RPMI8226 (cell line): ENCODE data around the gene ASMTL.
"Not testable (repeated sequence)": the region's sequence is repeated elsewhere in the genome, so short reads cannot be mapped to it uniquely, and the experiment has no call there.

Source experiments
- DNase-seq: peaks from one replicate; pipeline ENCODE4 v3.0.0-alpha.2; 2015

ASMTL gene

DNA sequence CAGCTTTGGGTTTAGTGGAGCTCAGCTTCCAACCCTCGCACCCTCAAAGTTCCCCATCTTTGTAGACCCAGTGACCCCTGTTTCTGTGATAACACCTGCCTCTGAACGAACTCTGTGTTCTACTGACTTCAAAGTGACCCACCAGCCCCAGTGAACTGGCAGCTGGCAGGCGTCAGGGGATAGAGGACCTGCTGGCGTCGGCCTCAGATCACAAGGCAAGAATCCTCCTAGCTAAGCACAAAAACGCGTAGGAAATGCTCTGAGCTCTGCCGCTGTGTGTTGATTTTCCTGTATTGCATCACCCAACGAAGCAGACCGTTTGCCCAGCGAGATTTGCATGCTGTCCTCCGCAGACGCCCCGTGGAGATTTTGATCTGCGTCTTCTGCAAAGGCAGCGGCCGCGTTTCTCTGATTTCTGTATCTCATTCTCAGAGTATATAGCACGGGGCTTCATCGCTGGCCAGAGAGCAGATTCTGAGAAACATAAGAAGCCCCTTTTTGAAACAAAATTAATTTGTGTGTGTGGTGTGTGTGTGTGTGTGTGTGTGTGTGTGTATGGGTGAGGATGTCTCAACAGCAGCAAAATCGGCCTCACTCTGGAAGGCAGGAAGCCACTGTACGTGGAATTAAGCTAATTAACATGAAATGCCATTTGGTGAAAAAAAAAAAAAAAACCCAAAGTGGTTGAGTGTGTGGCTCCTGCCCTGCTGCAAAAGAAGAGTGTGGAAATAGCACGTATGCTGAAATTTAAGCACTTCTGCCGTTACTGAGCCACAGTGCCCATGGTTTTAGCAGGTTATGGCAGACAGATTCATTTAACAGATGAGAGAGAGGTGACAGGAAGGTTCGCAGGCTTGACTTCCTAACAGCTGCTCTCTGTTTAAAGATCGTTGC, 29.2 kb upstream of the ASMTL start:
- peak; percentile 96 for DNase-seq

GRCh38 chrX:1480082-1480785, 27.5 kb upstream of the ASMTL start:
- no peak for DNase-seq

GRCh38 chrX:1477801-1478458, 25.2 kb upstream of the ASMTL start:
- DNase-seq, result no peak

DNA sequence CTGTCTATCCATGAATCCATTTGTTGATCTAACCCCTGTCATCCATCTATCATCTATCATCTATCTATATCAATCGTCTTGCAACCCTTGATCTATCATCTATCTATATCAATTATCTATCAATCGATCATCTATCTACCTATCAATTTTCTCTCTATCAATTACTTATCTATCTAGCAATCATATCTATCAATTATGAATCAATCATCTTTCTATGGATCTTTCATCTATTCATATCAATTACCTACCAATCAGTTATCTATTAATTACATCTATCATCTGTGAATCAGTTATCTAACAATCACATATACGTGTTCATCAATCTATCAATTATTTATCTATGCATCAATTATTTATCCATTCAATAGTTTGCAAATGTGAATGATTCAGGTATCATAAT, 24.5 kb upstream of the ASMTL start:
- no peak for DNase-seq

DNA sequence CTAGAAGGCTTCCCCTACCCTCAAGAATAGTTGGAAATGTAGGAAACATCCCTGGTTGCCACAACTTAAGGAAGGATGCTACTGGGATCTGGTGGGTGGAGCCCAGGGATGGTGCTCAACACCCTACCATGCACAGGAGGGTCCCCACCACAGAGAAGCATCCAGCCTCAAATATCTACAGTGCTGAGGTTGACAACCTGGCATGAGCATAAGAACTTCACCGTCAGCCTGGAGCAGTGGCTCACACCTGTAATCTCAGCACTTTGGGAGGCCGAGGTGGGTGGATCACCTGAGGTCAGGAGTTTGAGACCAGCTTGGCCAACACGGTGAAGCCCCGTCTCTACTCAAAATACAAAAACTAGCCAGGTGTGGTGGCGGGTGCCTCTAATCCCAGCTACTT, 24.0 kb upstream of the ASMTL start:
- no peak for DNase-seq

- no peak for DNase-seq
Observed at GRCh38 chrX:1475881-1476280, 23.2 kb upstream of the ASMTL start.

DNA sequence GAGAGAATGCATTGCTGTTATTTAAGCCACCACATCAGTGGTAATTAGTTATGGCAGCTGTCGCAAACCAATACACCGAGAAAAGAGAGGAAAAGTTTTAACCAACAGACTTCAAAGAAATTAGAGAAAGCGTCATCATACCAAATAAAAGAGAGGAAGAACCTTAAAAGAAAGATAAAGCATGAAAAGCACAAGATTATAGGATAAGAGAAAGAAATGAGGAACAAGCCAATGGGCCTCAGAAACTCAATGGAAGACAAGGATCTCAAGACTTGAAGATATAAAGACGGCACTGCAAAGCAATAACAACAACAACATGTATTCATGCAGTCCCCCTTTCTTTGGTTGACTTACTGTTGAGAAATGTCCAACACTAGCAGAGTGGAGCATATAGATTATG, 22.8 kb upstream of the ASMTL start:
- DNase-seq, result no peak

GRCh38 chrX:1474593-1474992, 21.9 kb upstream of the ASMTL start:
- DNase-seq, result not testable (repeated sequence)

DNA sequence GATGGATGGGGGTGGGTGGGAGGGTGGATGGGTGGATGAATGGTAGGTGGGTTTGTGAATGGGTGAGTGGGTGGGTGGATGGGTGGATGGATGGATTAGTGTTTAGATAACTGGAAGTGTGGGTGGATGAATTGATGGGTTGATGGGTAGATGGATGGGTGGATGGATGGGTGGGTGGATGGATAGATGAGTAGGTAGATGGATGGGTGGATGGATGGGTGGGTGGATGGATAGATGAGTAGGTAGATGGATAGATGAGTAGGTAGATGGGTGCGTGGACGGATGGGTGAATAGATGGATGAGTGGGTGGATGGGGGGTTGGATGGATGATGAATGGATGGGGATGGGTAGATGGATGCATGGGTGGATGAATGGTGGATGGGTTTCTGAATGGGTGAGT, 20.3 kb upstream of the ASMTL start:
- DNase-seq, result no peak

DNA sequence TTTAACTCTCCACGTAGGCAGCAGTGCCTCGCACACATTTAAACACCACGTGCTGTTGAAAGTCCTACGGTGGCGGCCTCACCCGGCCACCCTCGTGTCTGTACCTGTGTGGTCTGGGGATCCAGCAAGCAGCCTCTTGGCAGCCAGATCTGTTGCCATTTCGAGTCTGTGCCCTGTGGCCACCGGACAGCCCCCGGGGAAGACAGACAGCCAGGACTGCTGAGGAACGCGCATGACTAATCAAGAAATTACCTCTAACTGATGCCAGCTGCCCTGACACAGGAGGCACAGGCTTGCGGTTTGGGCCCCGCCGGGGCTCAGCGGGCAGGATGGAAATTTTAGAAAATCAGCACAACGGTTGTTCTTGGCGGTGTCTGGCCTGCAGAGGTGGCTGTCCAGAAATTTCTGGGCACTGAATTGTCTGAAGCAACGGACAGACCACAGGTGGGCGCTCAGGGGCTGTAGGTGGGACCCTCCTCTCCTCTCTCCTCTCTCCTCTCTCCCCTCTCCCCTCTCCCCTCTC, 15.6 kb upstream of the ASMTL start:
- DNase-seq, result peak; percentile 97

GRCh38 chrX:1466971-1467561, 14.4 kb upstream of the ASMTL start:
- DNase-seq, result peak; percentile 96

- no peak for DNase-seq
Observed at GRCh38 chrX:1466232-1466661, 13.5 kb upstream of the ASMTL start.

- no peak for DNase-seq
Observed at GRCh38 chrX:1465286-1466231, 12.8 kb upstream of the ASMTL start.

- DNase-seq, result peak; percentile 1
Observed at GRCh38 chrX:1464971-1465285, 12.2 kb upstream of the ASMTL start.

DNA sequence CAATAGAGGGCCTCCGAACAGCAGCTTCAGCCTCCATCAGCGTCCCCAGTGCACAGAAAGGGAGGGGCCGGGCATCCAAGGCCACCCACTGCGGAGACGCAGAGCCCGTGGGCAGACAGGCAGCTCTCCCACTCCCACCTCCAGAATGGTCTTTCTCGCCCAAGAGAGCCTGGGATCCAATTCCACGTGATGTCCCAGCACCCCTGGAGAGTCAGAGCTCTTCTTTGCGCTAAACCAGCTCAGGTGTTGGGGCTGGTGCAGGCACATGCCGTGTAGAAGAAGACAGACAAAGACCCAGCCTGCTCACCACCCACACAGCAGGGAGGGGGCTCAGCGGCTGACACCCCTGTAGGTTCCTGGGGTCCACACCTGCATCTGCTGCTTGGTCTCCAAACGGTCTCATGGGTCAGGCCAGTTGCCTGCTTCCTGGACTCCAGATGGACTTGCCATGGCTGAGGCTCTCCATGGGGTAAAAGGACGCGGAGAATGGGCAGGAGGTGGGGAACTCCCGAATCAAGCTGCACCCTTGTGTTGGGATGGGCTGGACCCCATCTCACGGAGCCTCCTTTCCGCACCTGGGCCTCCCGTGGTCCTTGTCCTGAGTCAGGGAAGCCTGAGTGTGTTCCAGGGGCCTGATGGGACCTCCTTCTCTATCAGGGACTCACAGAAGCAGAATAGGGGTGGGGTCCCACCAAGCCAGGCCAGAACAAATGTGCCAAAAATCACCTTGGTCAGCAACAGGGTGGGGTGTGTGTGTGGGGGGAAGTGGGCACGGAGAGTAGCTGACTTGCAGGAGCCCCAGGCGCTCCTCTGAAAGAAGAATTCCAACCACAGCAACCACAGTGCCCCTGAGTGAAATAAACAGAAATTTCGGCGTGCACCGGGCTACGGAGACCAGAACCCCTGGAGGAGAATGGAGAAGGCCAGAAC, 11.6 kb upstream of the ASMTL start:
- DNase-seq, result no peak

DNA sequence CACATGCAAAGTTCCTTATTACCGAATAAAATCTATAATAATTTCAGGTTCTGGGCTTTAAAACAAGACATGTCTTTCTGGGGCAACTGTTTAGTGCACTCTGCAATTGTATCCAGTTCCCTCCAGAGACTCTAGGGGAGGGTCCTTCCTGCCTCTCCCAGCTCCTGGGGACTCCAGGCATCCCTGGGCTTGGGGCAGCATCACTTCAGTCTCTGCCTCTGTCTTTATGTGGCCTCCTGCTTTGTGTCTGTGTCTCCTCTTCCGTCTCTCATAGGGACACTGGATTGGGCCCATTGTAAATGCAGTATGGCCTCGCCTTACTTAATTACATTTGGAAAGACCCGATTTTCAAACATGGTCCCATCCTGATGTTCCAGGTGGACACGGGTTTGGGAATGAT, 10.9 kb upstream of the ASMTL start:
- DNase-seq, result no peak

GRCh38 chrX:1462596-1463251, 10.0 kb upstream of the ASMTL start:
- DNase-seq, result peak; percentile 2

DNA sequence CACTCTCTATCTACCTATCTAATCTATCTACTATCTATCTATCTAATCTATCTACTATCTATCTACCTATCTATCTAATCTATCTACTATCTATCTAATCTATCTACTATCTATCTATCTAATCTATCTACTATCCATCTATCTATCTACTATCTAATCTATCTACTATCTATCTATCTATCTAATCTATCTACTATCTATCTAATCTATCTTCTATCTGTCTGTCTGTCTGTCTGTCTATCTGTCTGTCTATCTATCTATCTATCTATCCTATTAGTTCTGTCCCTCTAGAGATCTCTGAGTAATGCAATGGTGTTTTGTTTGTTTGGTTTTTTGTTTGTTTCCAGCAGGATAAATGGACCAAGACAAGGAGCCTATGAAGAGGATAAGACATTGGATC, 9.4 kb upstream of the ASMTL start:
- DNase-seq, result no peak

GRCh38 chrX:1455948-1456280, 3.2 kb upstream of the ASMTL start:
- DNase-seq, result no peak
